Hepatocyte (in vitro differentiated cells): Measurements from ENCODE around the gene COL2A1. TPM values are rescaled to one million over a fixed set of nuclear protein-coding genes. Genes with fewer than 3 reads are reported as not detected.
"Not testable (repeated sequence)": the region's sequence is repeated elsewhere in the genome, so short reads cannot be mapped to it uniquely, and the experiment has no call there.

ENCODE experiments used
- DNase-seq: peaks from one replicate; pipeline ENCODE4 v3.0.0-alpha.2; 2016; ENCODE audit warnings: low spot score
- H2AFZ ChIP-seq: fragments of 200-600 bp; sonication (generic); 2 replicates; pipeline ENCODE4 v1.6.0; 2016; ENCODE audit warnings: antibody characterized with exemption, mild to moderate bottlenecking
- H3K27ac ChIP-seq: fragments of 200-600 bp; sonication (generic); 2 replicates; pipeline ENCODE4 v1.5.1; 2016; ENCODE audit warnings: mild to moderate bottlenecking
- H3K27me3 ChIP-seq: fragments of 200-600 bp; sonication (generic); 2 replicates; pipeline ENCODE4 v1.6.1; 2016
- H3K36me3 ChIP-seq: fragments of 200-600 bp; sonication (generic); replicated peaks from 2 replicates; pipeline ENCODE4 v1.5.1; 2016; ENCODE audit warnings: low read depth; ENCODE audit not compliant: insufficient read depth
- H3K4me1 ChIP-seq: fragments of 200-600 bp; sonication (generic); 2 replicates; pipeline ENCODE4 v1.5.1; 2016; ENCODE audit warnings: mild to moderate bottlenecking, moderate library complexity; ENCODE audit not compliant: insufficient read depth
- H3K4me2 ChIP-seq: fragments of 200-600 bp; sonication (generic); 2 replicates; pipeline ENCODE4 v1.6.0; 2016
- H3K4me3 ChIP-seq: fragments of 200-600 bp; sonication (generic); 2 replicates; pipeline ENCODE4 v1.5.1; 2016; ENCODE audit warnings: mild to moderate bottlenecking
- H3K79me2 ChIP-seq: fragments of 200-600 bp; sonication (generic); 2 replicates; pipeline ENCODE4 v1.6.0; 2017; ENCODE audit warnings: mild to moderate bottlenecking
- H3K9me2 ChIP-seq: fragments of 200-600 bp; sonication (generic); replicated peaks from 2 replicates; pipeline ENCODE4 v1.6.0; 2017; ENCODE audit warnings: mild to moderate bottlenecking; ENCODE audit not compliant: insufficient read depth
- H3K9me3 ChIP-seq: fragments of 200-600 bp; sonication (generic); 2 replicates; pipeline ENCODE4 v1.5.1; 2016; ENCODE audit warnings: low read depth, mild to moderate bottlenecking
- H4K20me1 ChIP-seq: fragments of 200-600 bp; sonication (generic); 2 replicates; pipeline ENCODE4 v1.6.0; 2016; ENCODE audit warnings: mild to moderate bottlenecking; ENCODE audit not compliant: insufficient read depth, poor library complexity, severe bottlenecking
- CTCF ChIP-seq: fragments of 200-600 bp; sonication (generic); IDR thresholded peaks from 2 replicates; pipeline ENCODE4 v1.5.1; 2016; ENCODE audit warnings: antibody characterized with exemption, mild to moderate bottlenecking; ENCODE audit not compliant: poor library complexity
- EZH2 ChIP-seq: fragments of 200-600 bp; sonication (generic); IDR thresholded peaks from 2 replicates; pipeline ENCODE4 v1.6.1; 2016; ENCODE audit warnings: antibody characterized with exemption, mild to moderate bottlenecking, borderline replicate concordance
- EZH2phosphoT487 ChIP-seq: fragments of 200-600 bp; sonication (generic); IDR thresholded peaks from one replicate; pipeline ENCODE4 v1.6.1; 2018; ENCODE audit warnings: antibody characterized with exemption, mild to moderate bottlenecking, low read depth, moderate library complexity; ENCODE audit not compliant: unreplicated experiment, severe bottlenecking
- WGBS: methylation state at CpG from one replicate; pipeline ENCODE4 v1.1.6; 2016; ENCODE audit warnings: low lambda C conversion rate; ENCODE audit errors: missing lambda C conversion rate; 5-methylcytosine and 5-hydroxymethylcytosine counted together
- polyA plus RNA-seq: library from polyadenylated mRNA; unstranded; fragments of >200 nt; fragmentation: Nextera tagmentation; extraction: Ambion mirVana; gene quantifications from 2 replicates; pipeline ENCODE4 v1.2.1, GENCODE V29; 2016
- total RNA-seq: library from RNA; depleted of rRNA; stranded (reverse); fragments of >200 nt; gene quantifications from 2 replicates; pipeline ENCODE4 v1.2.3, GENCODE V29; 2014

Gene COL2A1
- total and polyA plus RNA-seq, 2 experiments from 2014 or later: 52.5 to 57.9 TPM

DNA sequence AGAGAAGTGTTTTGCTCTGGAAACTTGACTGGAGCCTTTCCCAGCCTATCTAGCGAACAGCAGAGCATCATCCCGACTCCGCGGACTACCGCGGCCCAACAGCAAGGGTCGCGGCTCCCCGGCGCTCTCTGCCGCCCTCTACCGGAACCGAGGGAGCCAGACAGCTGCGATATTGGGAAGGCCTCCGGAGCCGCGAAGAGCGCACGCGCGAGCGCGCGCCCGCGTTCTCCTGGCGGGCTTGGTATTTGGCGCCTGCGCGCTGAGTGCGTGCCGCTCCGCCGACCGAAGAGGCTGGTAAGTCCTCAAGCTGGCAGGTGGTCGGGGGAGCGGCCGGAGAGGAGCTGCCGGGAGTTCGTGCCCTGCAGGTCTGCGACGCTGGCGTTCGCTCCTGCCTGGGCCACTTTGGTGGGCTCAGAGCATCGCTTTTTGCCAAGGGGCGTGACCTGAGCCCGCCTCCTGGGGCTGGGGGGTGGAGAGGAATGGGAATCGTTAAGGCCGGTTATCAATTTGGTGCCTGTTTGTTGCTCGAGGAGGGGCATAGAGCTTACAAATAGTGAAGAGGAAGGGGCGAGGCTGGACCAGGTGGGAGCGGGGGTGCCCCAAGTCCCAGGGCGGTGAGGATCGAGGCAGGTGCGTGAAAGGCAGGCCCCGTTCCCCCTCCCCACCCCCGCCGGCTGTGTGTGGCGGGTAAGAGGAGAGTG is 40.8 kb downstream of the COL2A1 start, which contains the start of gene TMEM106C:
Gene TMEM106C (plus strand): TSS at position 257 of the 701 bp plus-strand sequence. CDS start 641 bp downstream, outside the sequence.
- Histone ChIP-seq H3K4me1 (peaks cover 6% of the 10 kb centered on the region), H4K20me1 (no peaks in the 10 kb centered on the region), H3K27me3 (no peaks in the 10 kb centered on the region), H3K4me2 (peak within 1 kb of the TSS; percentile 96), H2AFZ (peak within 1 kb of the TSS; percentile 89), H3K27ac (no peak within 1 kb of the TSS), H3K36me3 (no peaks in the 10 kb centered on the region), H3K9me3 (no peaks in the 10 kb centered on the region), H3K4me3 (peak within 1 kb of the TSS; percentile 65), H3K79me2 (peaks cover 6% of the 10 kb centered on the region), H3K9me2 (no peaks in the 10 kb centered on the region)
- no peak for TF ChIP-seq EZH2
- no peak for TF ChIP-seq EZH2phosphoT487
- peak; percentile 99 for TF ChIP-seq CTCF
- DNase-seq: peak; percentile 97
- 1% methylated on average over 57 of the region's 59 CpGs for WGBS

DNA sequence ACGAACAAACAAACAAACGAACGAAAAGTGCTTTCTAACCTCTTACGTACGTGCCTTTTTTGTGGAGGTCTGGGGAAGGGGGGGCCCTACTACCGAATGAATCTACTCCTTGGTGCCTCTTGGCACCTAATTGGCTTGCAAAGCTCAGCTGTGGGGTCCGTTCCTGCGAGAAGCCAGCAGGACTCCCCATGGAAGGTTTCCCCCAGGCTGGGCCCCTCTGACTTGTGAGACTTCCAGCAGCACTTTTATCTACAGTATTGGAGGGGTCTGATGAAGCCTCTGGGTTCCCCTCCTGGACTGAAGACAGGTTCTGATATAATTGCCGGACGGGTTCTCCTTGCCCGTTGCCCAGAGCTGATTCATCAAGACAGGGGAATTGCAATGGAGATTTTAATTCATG is 42.1 kb downstream of the COL2A1 start:
- Histone ChIP-seq H4K20me1 (no peaks in the 10 kb centered on the region), H3K79me2 (peaks cover 6% of the 10 kb centered on the region), H3K36me3 (no peaks in the 10 kb centered on the region), H2AFZ (no peak overlapping the region), H3K27ac (no peak overlapping the region), H3K9me2 (no peaks in the 10 kb centered on the region), H3K27me3 (no peaks in the 10 kb centered on the region), H3K4me3 (no peak overlapping the region), H3K4me2 (no peak overlapping the region), H3K9me3 (no peaks in the 10 kb centered on the region), H3K4me1 (peaks cover 6% of the 10 kb centered on the region)
- WGBS: 92% methylated on average over 11 of the region's 11 CpGs
- no peak for DNase-seq
- TF ChIP-seq EZH2 (no peak), EZH2phosphoT487 (no peak), CTCF (no peak)

DNA sequence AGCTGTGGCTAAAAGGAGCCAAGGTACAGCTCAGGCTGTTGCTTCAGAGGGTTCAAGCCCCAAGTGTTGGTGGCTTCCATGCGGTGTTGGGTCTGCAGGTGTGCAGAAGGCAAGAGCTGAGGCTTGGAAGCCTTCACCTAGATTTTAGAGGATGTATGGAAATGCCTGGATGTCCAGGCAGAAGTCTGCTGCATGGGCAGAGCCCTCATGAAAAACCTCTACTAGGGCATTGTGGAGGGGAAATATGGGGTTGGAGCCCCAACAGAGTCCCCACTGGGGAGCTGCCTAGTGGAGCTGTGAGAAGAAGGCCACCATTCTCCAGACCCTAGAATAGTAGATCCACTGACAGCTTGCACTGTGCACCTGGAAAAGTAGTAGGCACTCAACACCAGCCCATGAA is 46.6 kb downstream of the COL2A1 start:
- H3K4me2 ChIP-seq, H3K36me3 ChIP-seq, H4K20me1 ChIP-seq, H2AFZ ChIP-seq, H3K9me3 ChIP-seq, H3K27ac ChIP-seq, H3K9me2 ChIP-seq, H3K27me3 ChIP-seq, H3K79me2 ChIP-seq, DNase-seq, H3K4me3 ChIP-seq: not testable (repeated sequence)
- H3K4me1 ChIP-seq: peaks cover 10% of the 10 kb centered on the region
- WGBS: 100% methylated on average over 1 of the region's 1 CpG

GRCh38 chr12:47955059-47955458 is 49.2 kb downstream of the COL2A1 start:
- no peak for TF ChIP-seq EZH2
- no peak for TF ChIP-seq EZH2phosphoT487
- no peak for TF ChIP-seq CTCF
- DNase-seq: no peak
- Histone ChIP-seq H3K79me2 (no peaks in the 10 kb centered on the region), H3K4me1 (peaks cover 10% of the 10 kb centered on the region), H3K4me2 (no peak overlapping the region), H2AFZ (no peak overlapping the region), H3K27ac (peak overlapping the region; percentile 11), H3K36me3 (no peaks in the 10 kb centered on the region), H3K27me3 (no peaks in the 10 kb centered on the region), H3K4me3 (no peak overlapping the region), H3K9me3 (no peaks in the 10 kb centered on the region), H3K9me2 (no peaks in the 10 kb centered on the region), H4K20me1 (no peaks in the 10 kb centered on the region)
- WGBS: 90% methylated on average over 3 of the region's 3 CpGs
